ENCODE results near the gene TSC22D2. TPM values are rescaled to one million over a fixed set of nuclear protein-coding genes. Genes with fewer than 3 reads are reported as not detected.

Gene TSC22D2
- total and polyA plus RNA-seq, 2 of the 8 experiments (the other 6 are each of a cell fraction or from before 2014, with no cell fraction given) = 3.4 to 27.6 TPM

DNA sequence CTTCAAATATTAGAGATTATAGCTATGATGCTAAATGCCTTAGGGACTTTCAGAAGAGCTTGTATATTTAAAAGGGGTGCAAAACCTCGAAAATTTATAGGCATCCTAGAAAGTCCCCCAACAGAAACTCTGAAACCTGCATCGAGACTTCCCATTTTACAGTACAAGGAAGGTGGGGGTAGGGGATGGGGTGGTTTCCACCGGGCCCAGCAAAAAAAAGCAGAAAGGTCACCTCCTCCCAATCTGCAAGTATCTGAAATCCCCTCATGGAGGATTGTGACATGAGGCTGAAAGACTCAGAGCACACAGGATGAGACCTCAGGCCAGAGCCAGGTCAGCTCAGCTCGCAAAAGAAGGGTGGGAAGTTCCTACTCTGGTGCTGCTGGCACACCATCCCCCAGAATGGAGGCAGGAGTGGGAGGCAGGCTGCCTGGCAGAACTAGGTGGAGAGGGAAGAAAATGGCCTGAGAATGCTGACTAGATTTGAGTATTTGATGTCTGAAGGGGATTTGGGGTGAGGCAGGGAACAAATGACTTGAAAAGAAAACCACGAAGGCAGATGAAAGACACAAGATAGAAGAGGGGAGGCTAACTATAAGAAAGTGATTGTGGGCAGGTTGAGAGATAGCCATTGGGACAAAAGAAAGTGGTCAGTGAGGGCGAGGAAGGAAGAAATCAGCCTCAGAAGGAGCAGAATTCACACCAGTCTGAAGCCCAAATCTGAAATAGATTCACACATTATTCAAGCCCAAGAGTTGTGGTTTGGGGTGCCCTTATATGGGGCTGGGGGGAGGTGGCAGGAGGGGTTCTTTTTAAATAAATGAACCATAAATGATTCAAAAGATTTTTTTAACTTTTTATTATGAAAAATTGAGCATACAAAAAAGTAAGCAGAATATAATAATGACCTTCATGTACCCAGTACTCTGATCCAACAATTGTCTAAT is 22.5 kb upstream of the TSC22D2 start (continued):
- TF ChIP-seq, protein P1, sequence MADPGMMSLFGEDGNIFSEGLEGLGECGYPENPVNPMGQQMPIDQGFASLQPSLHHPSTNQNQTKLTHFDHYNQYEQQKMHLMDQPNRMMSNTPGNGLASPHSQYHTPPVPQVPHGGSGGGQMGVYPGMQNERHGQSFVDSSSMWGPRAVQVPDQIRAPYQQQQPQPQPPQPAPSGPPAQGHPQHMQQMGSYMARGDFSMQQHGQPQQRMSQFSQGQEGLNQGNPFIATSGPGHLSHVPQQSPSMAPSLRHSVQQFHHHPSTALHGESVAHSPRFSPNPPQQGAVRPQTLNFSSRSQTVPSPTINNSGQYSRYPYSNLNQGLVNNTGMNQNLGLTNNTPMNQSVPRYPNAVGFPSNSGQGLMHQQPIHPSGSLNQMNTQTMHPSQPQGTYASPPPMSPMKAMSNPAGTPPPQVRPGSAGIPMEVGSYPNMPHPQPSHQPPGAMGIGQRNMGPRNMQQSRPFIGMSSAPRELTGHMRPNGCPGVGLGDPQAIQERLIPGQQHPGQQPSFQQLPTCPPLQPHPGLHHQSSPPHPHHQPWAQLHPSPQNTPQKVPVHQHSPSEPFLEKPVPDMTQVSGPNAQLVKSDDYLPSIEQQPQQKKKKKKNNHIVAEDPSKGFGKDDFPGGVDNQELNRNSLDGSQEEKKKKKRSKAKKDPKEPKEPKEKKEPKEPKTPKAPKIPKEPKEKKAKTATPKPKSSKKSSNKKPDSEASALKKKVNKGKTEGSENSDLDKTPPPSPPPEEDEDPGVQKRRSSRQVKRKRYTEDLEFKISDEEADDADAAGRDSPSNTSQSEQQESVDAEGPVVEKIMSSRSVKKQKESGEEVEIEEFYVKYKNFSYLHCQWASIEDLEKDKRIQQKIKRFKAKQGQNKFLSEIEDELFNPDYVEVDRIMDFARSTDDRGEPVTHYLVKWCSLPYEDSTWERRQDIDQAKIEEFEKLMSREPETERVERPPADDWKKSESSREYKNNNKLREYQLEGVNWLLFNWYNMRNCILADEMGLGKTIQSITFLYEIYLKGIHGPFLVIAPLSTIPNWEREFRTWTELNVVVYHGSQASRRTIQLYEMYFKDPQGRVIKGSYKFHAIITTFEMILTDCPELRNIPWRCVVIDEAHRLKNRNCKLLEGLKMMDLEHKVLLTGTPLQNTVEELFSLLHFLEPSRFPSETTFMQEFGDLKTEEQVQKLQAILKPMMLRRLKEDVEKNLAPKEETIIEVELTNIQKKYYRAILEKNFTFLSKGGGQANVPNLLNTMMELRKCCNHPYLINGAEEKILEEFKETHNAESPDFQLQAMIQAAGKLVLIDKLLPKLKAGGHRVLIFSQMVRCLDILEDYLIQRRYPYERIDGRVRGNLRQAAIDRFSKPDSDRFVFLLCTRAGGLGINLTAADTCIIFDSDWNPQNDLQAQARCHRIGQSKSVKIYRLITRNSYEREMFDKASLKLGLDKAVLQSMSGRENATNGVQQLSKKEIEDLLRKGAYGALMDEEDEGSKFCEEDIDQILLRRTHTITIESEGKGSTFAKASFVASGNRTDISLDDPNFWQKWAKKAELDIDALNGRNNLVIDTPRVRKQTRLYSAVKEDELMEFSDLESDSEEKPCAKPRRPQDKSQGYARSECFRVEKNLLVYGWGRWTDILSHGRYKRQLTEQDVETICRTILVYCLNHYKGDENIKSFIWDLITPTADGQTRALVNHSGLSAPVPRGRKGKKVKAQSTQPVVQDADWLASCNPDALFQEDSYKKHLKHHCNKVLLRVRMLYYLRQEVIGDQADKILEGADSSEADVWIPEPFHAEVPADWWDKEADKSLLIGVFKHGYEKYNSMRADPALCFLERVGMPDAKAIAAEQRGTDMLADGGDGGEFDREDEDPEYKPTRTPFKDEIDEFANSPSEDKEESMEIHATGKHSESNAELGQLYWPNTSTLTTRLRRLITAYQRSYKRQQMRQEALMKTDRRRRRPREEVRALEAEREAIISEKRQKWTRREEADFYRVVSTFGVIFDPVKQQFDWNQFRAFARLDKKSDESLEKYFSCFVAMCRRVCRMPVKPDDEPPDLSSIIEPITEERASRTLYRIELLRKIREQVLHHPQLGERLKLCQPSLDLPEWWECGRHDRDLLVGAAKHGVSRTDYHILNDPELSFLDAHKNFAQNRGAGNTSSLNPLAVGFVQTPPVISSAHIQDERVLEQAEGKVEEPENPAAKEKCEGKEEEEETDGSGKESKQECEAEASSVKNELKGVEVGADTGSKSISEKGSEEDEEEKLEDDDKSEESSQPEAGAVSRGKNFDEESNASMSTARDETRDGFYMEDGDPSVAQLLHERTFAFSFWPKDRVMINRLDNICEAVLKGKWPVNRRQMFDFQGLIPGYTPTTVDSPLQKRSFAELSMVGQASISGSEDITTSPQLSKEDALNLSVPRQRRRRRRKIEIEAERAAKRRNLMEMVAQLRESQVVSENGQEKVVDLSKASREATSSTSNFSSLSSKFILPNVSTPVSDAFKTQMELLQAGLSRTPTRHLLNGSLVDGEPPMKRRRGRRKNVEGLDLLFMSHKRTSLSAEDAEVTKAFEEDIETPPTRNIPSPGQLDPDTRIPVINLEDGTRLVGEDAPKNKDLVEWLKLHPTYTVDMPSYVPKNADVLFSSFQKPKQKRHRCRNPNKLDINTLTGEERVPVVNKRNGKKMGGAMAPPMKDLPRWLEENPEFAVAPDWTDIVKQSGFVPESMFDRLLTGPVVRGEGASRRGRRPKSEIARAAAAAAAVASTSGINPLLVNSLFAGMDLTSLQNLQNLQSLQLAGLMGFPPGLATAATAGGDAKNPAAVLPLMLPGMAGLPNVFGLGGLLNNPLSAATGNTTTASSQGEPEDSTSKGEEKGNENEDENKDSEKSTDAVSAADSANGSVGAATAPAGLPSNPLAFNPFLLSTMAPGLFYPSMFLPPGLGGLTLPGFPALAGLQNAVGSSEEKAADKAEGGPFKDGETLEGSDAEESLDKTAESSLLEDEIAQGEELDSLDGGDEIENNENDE (IDR thresholded peaks at IDR 0.05; ENCODE audit: insufficient replicate concordance, low read length) = no peak

Data from H1 (cell line).